ENCODE measurements around the gene PPP4R1. TPM values are rescaled to one million over a fixed set of nuclear protein-coding genes. Genes with fewer than 3 reads are reported as not detected.

The PPP4R1 gene
- total and polyA plus RNA-seq, 8 donors: 25.9 to 372 (median 40.7) TPM

GRCh38 chr18:9578306-9578705 is 36.1 kb downstream of the PPP4R1 start:
- intact Hi-C loops (cut with DNase I; ENCODE audit: low total_unique reads): no loop called here
- Histone ChIP-seq H3K4me3 (no peak overlapping the region), H3K27me3 (no peaks in the 10 kb centered on the region), H3K4me1 (peaks cover 0 to 22% (median 4%) of the 10 kb centered on the region in 4 donors), H3K36me3 (peaks cover 9 to 73% (median 59%) of the 10 kb centered on the region in 4 donors), H3K27ac (no peak overlapping the region), H3K9me3 (no peaks in the 10 kb centered on the region)
- TF ChIP-seq POLR2A (IDR thresholded peaks at IDR 0.05): no peak
- no peak for TF ChIP-seq CTCF (IDR thresholded peaks at IDR 0.05)
- no peak for TF ChIP-seq POLR2AphosphoS5 (IDR thresholded peaks at IDR 0.05)
- no peak for TF ChIP-seq EP300 (IDR thresholded peaks at IDR 0.05)
- no peak for DNase-seq

DNA sequence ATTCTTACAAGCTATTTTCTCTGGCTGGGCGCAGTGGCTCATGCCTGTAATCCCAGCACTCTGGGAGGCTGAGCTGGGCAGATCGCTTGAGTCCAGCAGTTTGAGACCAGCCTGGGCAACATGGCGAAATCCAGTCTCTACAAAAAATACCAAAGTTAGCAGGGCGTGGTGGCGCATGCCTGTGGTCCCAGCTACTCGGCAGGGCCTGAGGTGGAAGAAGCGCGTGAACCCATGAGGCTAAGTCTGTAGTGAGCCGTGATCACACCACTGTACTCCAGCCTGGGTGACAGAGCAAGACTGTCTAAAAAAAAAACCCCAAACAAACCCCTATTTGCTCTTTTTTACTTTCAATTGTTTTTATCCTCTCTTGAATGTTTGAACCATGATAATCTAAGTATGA is 37.0 kb downstream of the PPP4R1 start:
- no peak overlapping the region for H3K4me3 ChIP-seq
- H3K9me3 ChIP-seq: no peaks in the 10 kb centered on the region
- peaks cover 9 to 71% (median 56%) of the 10 kb centered on the region in 4 donors for H3K36me3 ChIP-seq
- WGBS, 5 donors: 90 to 95% (median 93%) methylated on average over 9 of the region's 9 CpGs
- no peaks in the 10 kb centered on the region for H3K27me3 ChIP-seq
- DNase-seq: no peak
- H3K4me1 ChIP-seq: peaks cover 0 to 22% (median 4%) of the 10 kb centered on the region in 4 donors
- H3K27ac ChIP-seq: no peak overlapping the region
- TF ChIP-seq EP300 (IDR thresholded peaks at IDR 0.05): no peak
- TF ChIP-seq POLR2AphosphoS5 (IDR thresholded peaks at IDR 0.05): no peak
- TF ChIP-seq POLR2A (IDR thresholded peaks at IDR 0.05): no peak
- TF ChIP-seq CTCF (IDR thresholded peaks at IDR 0.05): no peak
- intact Hi-C loops (cut with DNase I; ENCODE audit: low total_unique reads): no loop called here

GRCh38 chr18:9575558-9575957 is 38.8 kb downstream of the PPP4R1 start:
- TF ChIP-seq EP300 (IDR thresholded peaks at IDR 0.05) (no peak), POLR2AphosphoS5 (IDR thresholded peaks at IDR 0.05) (peak; percentile 56 to 92 (median 57)), CTCF (IDR thresholded peaks at IDR 0.05) (peak in 6 of 7 experiments; percentile 37 to 93 (median 85)), POLR2A (IDR thresholded peaks at IDR 0.05) (no peak)
- no peak overlapping the region for H3K4me3 ChIP-seq
- H3K36me3 ChIP-seq: peaks cover 9 to 67% (median 52%) of the 10 kb centered on the region in 4 donors
- H3K9me3 ChIP-seq: no peaks in the 10 kb centered on the region
- DNase-seq: peak; percentile 85 to 97
- H3K27me3 ChIP-seq: no peaks in the 10 kb centered on the region
- 3 to 19% (median 5%) methylated on average over 5 of the region's 5 CpGs for WGBS, 5 donors
- peaks cover 0 to 24% (median 4%) of the 10 kb centered on the region in 4 donors for H3K4me1 ChIP-seq
- intact Hi-C loops (cut with DNase I; ENCODE audit: low total_unique reads): no loop called here
- H3K27ac ChIP-seq: no peak overlapping the region

DNA sequence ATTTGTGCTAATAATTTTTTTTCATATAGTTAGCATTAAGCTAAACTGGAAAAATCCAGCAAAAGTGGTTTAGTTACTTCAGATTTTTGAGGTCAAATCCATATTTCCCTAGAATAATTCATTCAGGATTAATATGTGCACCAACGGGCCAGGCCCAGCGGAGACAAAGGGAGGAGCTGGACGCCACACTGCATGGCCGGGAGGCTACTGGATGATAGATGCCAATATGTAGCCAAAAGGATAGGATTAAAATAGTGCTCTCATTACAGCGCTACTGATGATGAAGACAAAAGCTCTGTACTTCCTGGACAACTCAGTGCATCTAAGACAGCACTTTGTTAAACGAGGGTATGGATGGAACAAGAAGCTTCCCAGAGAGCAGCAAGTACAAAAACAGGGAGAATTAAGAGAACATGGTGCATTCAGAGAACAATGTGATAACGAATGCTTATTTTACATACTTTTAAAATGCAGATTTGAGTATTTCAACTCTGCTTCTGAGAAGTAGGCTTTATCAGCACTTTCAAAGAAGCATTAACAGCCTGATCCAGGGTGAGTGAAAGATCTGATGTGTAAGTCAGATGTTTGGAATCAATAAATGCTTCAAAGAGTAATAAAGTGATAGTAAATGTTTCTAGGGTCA is 39.8 kb downstream of the PPP4R1 start:
- TF ChIP-seq POLR2AphosphoS5 (IDR thresholded peaks at IDR 0.05) (no peak), EP300 (IDR thresholded peaks at IDR 0.05) (no peak), CTCF (IDR thresholded peaks at IDR 0.05) (no peak), POLR2A (IDR thresholded peaks at IDR 0.05) (no peak)
- no peak overlapping the region for H3K4me3 ChIP-seq
- intact Hi-C loops (cut with DNase I; ENCODE audit: low total_unique reads): no loop called here
- H3K27ac ChIP-seq: no peak overlapping the region
- no peak for DNase-seq
- H3K27me3 ChIP-seq: no peaks in the 10 kb centered on the region
- no peaks in the 10 kb centered on the region for H3K9me3 ChIP-seq
- WGBS, 5 donors: 86 to 94% (median 90%) methylated on average over 7 of the region's 7 CpGs
- H3K36me3 ChIP-seq: peaks cover 12 to 67% (median 52%) of the 10 kb centered on the region in 4 donors
- peaks cover 0 to 29% (median 4%) of the 10 kb centered on the region in 4 donors for H3K4me1 ChIP-seq
